HepG2 (cell line): Measurements from ENCODE around the gene DPAGT1. TPM values are rescaled to one million over a fixed set of nuclear protein-coding genes. Genes with fewer than 3 reads are reported as not detected.

ENCODE experiments used
- CHD2 ChIP-seq: IDR thresholded peaks from 2 replicates; pipeline ENCODE4 v1.6.1; 2011; ENCODE audit warnings: low read depth, low read length, improper control_type of control experiment
- CREB3 ChIP-seq: sonication (generic); formaldehyde crosslinking; IDR thresholded peaks from 2 replicates; pipeline ENCODE4 v1.5.0; 2020; ENCODE audit warnings: missing genetic modification reagents
- MIER3 ChIP-seq: IDR thresholded peaks from 2 replicates; pipeline ENCODE4 v1.6.1; 2016; ENCODE audit warnings: missing compliant biosample characterization, borderline replicate concordance
- NFKB2 ChIP-seq: sonication (generic); formaldehyde crosslinking; IDR thresholded peaks from 2 replicates; pipeline ENCODE4 v1.4.0; 2020; ENCODE audit warnings: missing genetic modification reagents, borderline replicate concordance
- PAWR ChIP-seq: sonication (generic); formaldehyde crosslinking; IDR thresholded peaks from 2 replicates; pipeline ENCODE4 v1.4.0; 2020; ENCODE audit warnings: missing genetic modification reagents, mild to moderate bottlenecking, borderline replicate concordance
- RARA ChIP-seq: IDR thresholded peaks from 2 replicates; pipeline ENCODE4 v1.6.1; 2016; ENCODE audit warnings: missing genetic modification reagents, missing compliant biosample characterization
- REL ChIP-seq: sonication (generic); formaldehyde crosslinking; conservative IDR thresholded peaks from 2 replicates; pipeline ENCODE4 v1.8.0; 2022; ENCODE audit warnings: mild to moderate bottlenecking, missing genetic modification reagents, moderate library complexity
- RFX1 ChIP-seq: fragments of 450-650 bp; IDR thresholded peaks from 2 replicates; pipeline ENCODE4 v1.6.1; 2017
- TGIF2 ChIP-seq: IDR thresholded peaks from 2 replicates; pipeline ENCODE4 v1.6.1; 2016; ENCODE audit warnings: control low read depth, missing compliant biosample characterization
- THAP7 ChIP-seq: sonication (generic); formaldehyde crosslinking; IDR thresholded peaks from 2 replicates; pipeline ENCODE4 v1.8.1; 2023; ENCODE audit warnings: mild to moderate bottlenecking, missing genetic modification reagents
- ZBTB10 ChIP-seq: sonication (generic); formaldehyde crosslinking; IDR thresholded peaks from 2 replicates; pipeline ENCODE4 v1.4.0; 2020; ENCODE audit warnings: missing genetic modification reagents, borderline replicate concordance
- ZBTB20 ChIP-seq: sonication (generic); formaldehyde crosslinking; IDR thresholded peaks from 2 replicates; pipeline ENCODE4 v1.8.1; 2023; ENCODE audit warnings: missing genetic modification reagents, low read depth, mild to moderate bottlenecking, borderline replicate concordance
- ZNF17 ChIP-seq: sonication (generic); formaldehyde crosslinking; IDR thresholded peaks from 2 replicates; pipeline ENCODE4 v1.5.0; 2020; ENCODE audit warnings: mild to moderate bottlenecking, missing genetic modification reagents
- ZNF432 ChIP-seq: sonication (generic); formaldehyde crosslinking; IDR thresholded peaks from 2 replicates; pipeline ENCODE4 v1.5.0; 2020; ENCODE audit warnings: missing genetic modification reagents, mild to moderate bottlenecking, borderline replicate concordance
- ZNF550 ChIP-seq: sonication (generic); formaldehyde crosslinking; IDR thresholded peaks from 2 replicates; pipeline ENCODE4 v1.4.0; 2020; ENCODE audit warnings: mild to moderate bottlenecking, missing genetic modification reagents, borderline replicate concordance
- ZNF558 ChIP-seq: sonication (generic); formaldehyde crosslinking; IDR thresholded peaks from 2 replicates; pipeline ENCODE4 v1.9.0; 2022; ENCODE audit warnings: mild to moderate bottlenecking, missing genetic modification reagents, borderline replicate concordance
- ZNF570 ChIP-seq: sonication (generic); formaldehyde crosslinking; IDR thresholded peaks from 2 replicates; pipeline ENCODE4 v1.4.0; 2020; ENCODE audit warnings: mild to moderate bottlenecking, missing genetic modification reagents, borderline replicate concordance
- ZNF609 ChIP-seq: sonication (generic); formaldehyde crosslinking; IDR thresholded peaks from 2 replicates; pipeline ENCODE4 v1.4.0; 2020; ENCODE audit warnings: mild to moderate bottlenecking, missing genetic modification reagents, borderline replicate concordance
- ZNF616 ChIP-seq: sonication (generic); formaldehyde crosslinking; IDR thresholded peaks from 2 replicates; pipeline ENCODE4 v1.5.0; 2020; ENCODE audit warnings: low read depth, mild to moderate bottlenecking, missing genetic modification reagents
- ZNF782 ChIP-seq: sonication (generic); formaldehyde crosslinking; IDR thresholded peaks from 2 replicates; pipeline ENCODE4 v1.4.0; 2020; ENCODE audit warnings: missing genetic modification reagents, mild to moderate bottlenecking, borderline replicate concordance
- ZSCAN22 ChIP-seq: sonication (generic); formaldehyde crosslinking; IDR thresholded peaks from 2 replicates; pipeline ENCODE4 v1.4.0; 2020; ENCODE audit warnings: mild to moderate bottlenecking, missing genetic modification reagents
- polyA plus RNA-seq, 8 experiments: library from polyadenylated mRNA; depleted of rRNA in 3 of 8; stranded (reverse) in 7 of 8; unstranded in 1 of 8; fragments of >200 nt; fragmentation: Illumina TruSeq in 4 of 8; extraction: Trizol in 4 of 8; gene quantifications; 2 replicates each; pipeline versions ENCODE4 v1.2.1 to v1.2.3, GENCODE V29; 2011 to 2016; ENCODE audit warnings: low read depth in 4 of 8, missing spikeins in 1 of 8, mixed read lengths in 1 of 8; ENCODE audit not compliant: insufficient read depth in 1 of 8
- total RNA-seq, 5 experiments: library from RNA; depleted of rRNA; stranded (reverse); fragments of >200 nt; fragmentation: Illumina TruSeq; extraction: Trizol; gene quantifications; 2 replicates each; pipeline ENCODE4 v1.2.3, GENCODE V29; 2016; ENCODE audit warnings: low read depth in 1 of 5

Gene DPAGT1
- total and polyA plus RNA-seq, 2 of the 13 experiments (the other 11 are each of a cell fraction or from before 2014, with no cell fraction given), result 37.6 to 70.7 TPM

GRCh38 chr11:119084663-119085436, 16.8 kb downstream of the DPAGT1 start, which contains the start of gene HMBS (continued):
- TF ChIP-seq ZNF616 (CRISPR knock-in tag), result no peak
- no peak for TF ChIP-seq ZNF432
- no peak for TF ChIP-seq ZNF570 (CRISPR knock-in tag)
- no peak for TF ChIP-seq PAWR (CRISPR knock-in tag)
- no peak for TF ChIP-seq NFKB2 (CRISPR knock-in tag)
- 0 out of 2 replicates have a peak, but pooled peaks have one; percentile 32 for TF ChIP-seq ZNF609 (CRISPR knock-in tag)
- TF ChIP-seq RARA (CRISPR knock-in tag), result no peak
- no peak for TF ChIP-seq THAP7 (CRISPR knock-in tag)
- no peak for TF ChIP-seq ZNF550
- TF ChIP-seq ZBTB20, result no peak
- TF ChIP-seq MIER3, result no peak
- no peak for TF ChIP-seq ZBTB10 (CRISPR knock-in tag)
- TF ChIP-seq ZSCAN22 (CRISPR knock-in tag), result no peak
- TF ChIP-seq CREB3, result peak; percentile 54; the same call in 1 of the 2 replicates
- TF ChIP-seq REL (CRISPR knock-in tag), result no peak
- no peak for TF ChIP-seq ZNF17 (CRISPR knock-in tag)
- TF ChIP-seq RFX1, result no peak
- TF ChIP-seq ZNF558 (CRISPR knock-in tag), result no peak
- TF ChIP-seq TGIF2, result peak; percentile 87
- peak; percentile 87; the same call in 1 of the 2 replicates for TF ChIP-seq ZNF782 (CRISPR knock-in tag)
- 0 out of 2 replicates have a peak, but pooled peaks have one; percentile 10 for TF ChIP-seq CHD2
